GM12878 (cell line): ENCODE results near the gene CD48. TPM values are rescaled to one million over a fixed set of nuclear protein-coding genes. Genes with fewer than 3 reads are reported as not detected.

Source experiments
- ATAC-seq: fragments of 200-7000 bp; cut with Tn5 transposase; 3 replicates; pipeline ENCODE4 v1.9.1; 2020; ENCODE audit warnings: mild to moderate bottlenecking, moderate library complexity
- BruUV-seq: library from RNA; stranded (reverse); fragments of 400-500 nt; replicated peaks from 2 replicates; lab custom pipeline; 2021; lab: Mats Ljungman, UMichigan
- CTCF ChIA-PET: fragments of 300-600 bp; sonication (Branson Sonifier 250); formaldehyde crosslinking; extraction: SDS; loops from one replicate; lab custom pipeline; 2021; ENCODE audit warnings: inconsistent platforms; lab: Yijun Ruan, JAX
- POLR2A ChIA-PET: fragments of 350-600 bp; formaldehyde crosslinking; extraction: SDS; loops from one replicate; lab custom pipeline; 2021; ENCODE audit warnings: inconsistent platforms; lab: Charles Lee
- RAD21 ChIA-PET: fragments of 300-600 bp; sonication (Branson Sonifier 250); formaldehyde crosslinking; loops from one replicate; lab custom pipeline; 2023; ENCODE audit warnings: antibody characterized with exemption; ENCODE audit not compliant: unreplicated experiment; lab: Charles Lee
- SMC1A ChIA-PET: fragments of 300-600 bp; sonication (Branson Sonifier 250); formaldehyde crosslinking; loops from one replicate; lab custom pipeline; 2023; ENCODE audit not compliant: unreplicated experiment, uncharacterized antibody; lab: Charles Lee
- DNase-seq: peaks from one replicate; pipeline ENCODE4 v3.0.0-alpha.2; 2011; ENCODE audit warnings: low read depth, low spot score
- FAIRE-seq: peaks from 3 replicates; lab custom pipeline; 2011; peaks lifted over from hg19 to GRCh38; lab: Jason Lieb, UNC
- H2AFZ ChIP-seq: 2 replicates; pipeline ENCODE4 v1.6.0; 2011; ENCODE audit warnings: low read depth, low read length, control low read depth; ENCODE audit not compliant: control insufficient read depth
- H3K27ac ChIP-seq: 2 replicates; pipeline ENCODE4 v1.5.1; 2011; ENCODE audit warnings: control low read depth; ENCODE audit not compliant: control insufficient read depth, insufficient read depth
- H3K27me3 ChIP-seq, 2 experiments: replicated peaks in 1 of 2; 2 replicates each; pipeline versions ENCODE4 v1.6.0 to v1.6.1; 2011; ENCODE audit warnings: low read length in 1 of 2; ENCODE audit not compliant: control insufficient read depth in 2 of 2, insufficient read depth in 2 of 2
- H3K36me3 ChIP-seq, 2 experiments: 2 replicates each; pipeline ENCODE4 v1.5.1; 2011; ENCODE audit warnings: low read length in 1 of 2; ENCODE audit not compliant: control insufficient read depth in 2 of 2, insufficient read depth in 2 of 2
- H3K4me1 ChIP-seq: 2 replicates; pipeline ENCODE4 v1.6.1; 2011; ENCODE audit warnings: mild to moderate bottlenecking, low read length, moderate library complexity, mixed read lengths; ENCODE audit not compliant: control insufficient read depth, insufficient read depth
- H3K4me2 ChIP-seq: 2 replicates; pipeline ENCODE4 v1.6.0; 2011; ENCODE audit warnings: control low read depth; ENCODE audit not compliant: control insufficient read depth, insufficient read depth
- H3K4me3 ChIP-seq: fragments of 200-600 bp; sonication (generic); 2 replicates; pipeline ENCODE4 v1.5.1; 2016
- H3K79me2 ChIP-seq: 2 replicates; pipeline ENCODE4 v1.6.0; 2011; ENCODE audit warnings: low read length; ENCODE audit not compliant: control insufficient read depth, insufficient read depth
- H3K9ac ChIP-seq: 2 replicates; pipeline ENCODE4 v1.8.0; 2011; ENCODE audit warnings: low read length, control low read depth, mixed read lengths; ENCODE audit not compliant: control insufficient read depth, insufficient read depth
- H3K9me3 ChIP-seq: replicated peaks from 3 replicates; pipeline ENCODE4 v1.5.1; 2011; ENCODE audit warnings: mild to moderate bottlenecking, low read length; ENCODE audit not compliant: control insufficient read depth, insufficient read depth
- H4K20me1 ChIP-seq: 2 replicates; pipeline ENCODE4 v1.6.0; 2011; ENCODE audit not compliant: control insufficient read depth, insufficient read depth
- BCL11A ChIP-seq: IDR thresholded peaks from 2 replicates; pipeline ENCODE4 v1.6.1; 2011; ENCODE audit warnings: low read depth, low read length
- CBX3 ChIP-seq: fragments of 200-600 bp; sonication (generic); IDR thresholded peaks from 2 replicates; pipeline ENCODE4 v1.6.1; 2016; ENCODE audit warnings: low read depth, borderline replicate concordance
- HDAC2 ChIP-seq: fragments of 200-600 bp; sonication (generic); IDR thresholded peaks from 2 replicates; pipeline ENCODE4 v1.6.1; 2017
- IKZF1 ChIP-seq: fragments of 450-650 bp; conservative IDR thresholded peaks from 2 replicates; pipeline ENCODE4 v1.6.1; 2017; ENCODE audit warnings: antibody characterized with exemption, mild to moderate bottlenecking
- IRF4 ChIP-seq: IDR thresholded peaks from 2 replicates; pipeline ENCODE4 v1.6.1; 2011; ENCODE audit warnings: low read depth, low read length
- KLF5 ChIP-seq: fragments of 450-650 bp; IDR thresholded peaks from 2 replicates; pipeline ENCODE4 v1.6.1; 2014; ENCODE audit warnings: mild to moderate bottlenecking; ENCODE audit not compliant: partially characterized antibody
- MTA2 ChIP-seq: fragments of 450-650 bp; IDR thresholded peaks from 2 replicates; pipeline ENCODE4 v1.6.1; 2016; ENCODE audit warnings: low read depth, mild to moderate bottlenecking, moderate library complexity
- MXI1 ChIP-seq: fragments of 150-350 bp; IDR thresholded peaks from 2 replicates; pipeline ENCODE4 v1.6.1; 2011; ENCODE audit warnings: low read depth, mild to moderate bottlenecking, inconsistent platforms, low read length, improper control_type of control experiment
- MYB ChIP-seq: fragments of 150-350 bp; IDR thresholded peaks from 2 replicates; pipeline ENCODE4 v1.6.1; 2014; ENCODE audit warnings: mild to moderate bottlenecking, low read depth, low read length, borderline replicate concordance
- NFXL1 ChIP-seq: fragments of 450-650 bp; IDR thresholded peaks from 2 replicates; pipeline ENCODE4 v1.6.1; 2017; ENCODE audit warnings: antibody characterized with exemption, mild to moderate bottlenecking, borderline replicate concordance
- NR2C2 ChIP-seq: IDR thresholded peaks from 2 replicates; pipeline ENCODE4 v1.6.1; 2011; ENCODE audit warnings: borderline replicate concordance, low read depth; ENCODE audit not compliant: control insufficient read depth, insufficient read length
- RB1 ChIP-seq: fragments of 450-650 bp; formaldehyde crosslinking; IDR thresholded peaks from 2 replicates; pipeline ENCODE4 v1.6.1; 2017; ENCODE audit warnings: mild to moderate bottlenecking, borderline replicate concordance
- RELB ChIP-seq: fragments of 450-650 bp; IDR thresholded peaks from 2 replicates; pipeline ENCODE4 v1.6.1; 2017; ENCODE audit warnings: low read depth, mild to moderate bottlenecking, moderate library complexity
- SMAD5 ChIP-seq: IDR thresholded peaks from 2 replicates; pipeline ENCODE4 v1.6.1; 2016; ENCODE audit warnings: antibody characterized with exemption, low read depth
- SMC3 ChIP-seq: IDR thresholded peaks from 2 replicates; pipeline ENCODE4 v1.6.1; 2011; ENCODE audit warnings: low read length, improper control_type of control experiment, borderline replicate concordance
- SREBF2 ChIP-seq: IDR thresholded peaks from 2 replicates; pipeline ENCODE4 v1.6.1; 2012; ENCODE audit warnings: mild to moderate bottlenecking, low read length
- TCF7 ChIP-seq: IDR thresholded peaks from 2 replicates; pipeline ENCODE4 v1.6.1; 2014; ENCODE audit warnings: antibody characterized with exemption, borderline replicate concordance
- USF1 ChIP-seq: IDR thresholded peaks from 2 replicates; pipeline ENCODE4 v1.6.1; 2011; ENCODE audit warnings: borderline replicate concordance, low read depth, mild to moderate bottlenecking, moderate library complexity, mixed read lengths, low read length; ENCODE audit not compliant: insufficient read depth; ENCODE audit errors: extremely low read length
- WGBS: methylation state at CpG from one replicate; pipeline ENCODE4 v1.1.6; 2016; ENCODE audit warnings: low lambda C conversion rate; ENCODE audit not compliant: insufficient replicate concordance, insufficient coverage; ENCODE audit errors: missing lambda C conversion rate; 5-methylcytosine and 5-hydroxymethylcytosine counted together
- in situ Hi-C: fragments of 300-500 bp; cut with MboI; formaldehyde crosslinking; loops from 9 replicates; pipeline ENCODE4 v1.14.3; 2018; ENCODE audit warnings: mixed read lengths
- intact Hi-C: fragments of 100-400 bp; cut with micrococcal nuclease; formaldehyde crosslinking; loops from one replicate; pipeline ENCODE4 v1.14.2; 2022; ENCODE audit not compliant: unreplicated experiment
- polyA plus RNA-seq, 11 experiments: library from polyadenylated mRNA; depleted of rRNA in 4 of 11; unstranded in 6 of 11; stranded (reverse) in 5 of 11; fragments of >200 nt; fragmentation: Nextera tagmentation in 4 of 11; fragmentation: Illumina TruSeq in 1 of 11; extraction: Ambion mirVana in 4 of 11; extraction: Trizol in 1 of 11; gene quantifications; 1 replicate in 1 of 11; 2 replicates in 10 of 11; pipeline versions ENCODE4 v1.2.1 to v1.2.3, GENCODE V29; 2011 to 2016; ENCODE audit warnings: inconsistent platforms in 2 of 11, missing spikeins in 2 of 11, low read depth in 1 of 11
- total RNA-seq, 4 experiments: library from RNA; depleted of rRNA in 3 of 4; stranded (reverse); fragments of >200 nt in 3 of 4; fragmentation: Illumina TruSeq in 1 of 4; extraction: Trizol in 1 of 4; gene quantifications; 2 replicates each; pipeline versions ENCODE4 v1.2.1 to v1.2.3, GENCODE V29; 2013 to 2021
- TF ChIP-seq, protein P1 (sequence below): IDR thresholded peaks from 2 replicates; pipeline ENCODE4 v1.6.1; 2011; ENCODE audit warnings: low read depth, low read length, improper control_type of control experiment, borderline replicate concordance

The CD48 gene
- total and polyA plus RNA-seq, 10 of the 15 experiments (the other 5 are each of a cell fraction or from before 2014, with no cell fraction given) = 302 to 1,315 (median 430) TPM

- SMC1A ChIA-PET = interaction anchor here (0.6 to 7.1 kb wide), 12 partner anchors 8 to 346 kb away, joined by 3 to 149 read pairs (median 4); no protein-coding TSS in a partner anchor
- intact Hi-C loops = no loop called here
Observed at GRCh38 chr1:160716013-160716412, 4.4 kb upstream of the CD48 start.

More at GRCh38 chr1:160716013-160716412, 4.4 kb upstream of the CD48 start:
- WGBS = 92% methylated on average over 1 of the region's 1 CpG
- ATAC-seq = no peak
- Histone ChIP-seq H3K9me3 (no peaks in the 10 kb centered on the region), H3K27ac (no peak overlapping the region), H3K79me2 (peaks cover 23% of the 10 kb centered on the region), H3K36me3 (no peaks in the 10 kb centered on the region), H3K4me3 (no peak overlapping the region), H3K27me3 (no peaks in the 10 kb centered on the region), H3K4me2 (no peak overlapping the region), H3K4me1 (peaks cover 18% of the 10 kb centered on the region), H2AFZ (no peak overlapping the region), H3K9ac (no peak overlapping the region), H4K20me1 (no peaks in the 10 kb centered on the region)
- in situ Hi-C loops = no loop called here
- TF ChIP-seq TCF7 (no peak), RELB (no peak), MYB (no peak), NR2C2 (no peak), HDAC2 (no peak), BCL11A (no peak), SMAD5 (no peak), IRF4 (no peak), RB1 (no peak), MXI1 (no peak), USF1 (no peak), SREBF2 (no peak), NFXL1 (no peak), KLF5 (no peak), MTA2 (no peak), SMC3 (no peak), CBX3 (no peak), IKZF1 (no peak)
- TF ChIP-seq, protein P1, sequence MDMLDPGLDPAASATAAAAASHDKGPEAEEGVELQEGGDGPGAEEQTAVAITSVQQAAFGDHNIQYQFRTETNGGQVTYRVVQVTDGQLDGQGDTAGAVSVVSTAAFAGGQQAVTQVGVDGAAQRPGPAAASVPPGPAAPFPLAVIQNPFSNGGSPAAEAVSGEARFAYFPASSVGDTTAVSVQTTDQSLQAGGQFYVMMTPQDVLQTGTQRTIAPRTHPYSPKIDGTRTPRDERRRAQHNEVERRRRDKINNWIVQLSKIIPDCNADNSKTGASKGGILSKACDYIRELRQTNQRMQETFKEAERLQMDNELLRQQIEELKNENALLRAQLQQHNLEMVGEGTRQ = no peak
- FAIRE-seq = no peak
- POLR2A ChIA-PET = interaction anchor here (0.6 to 5.8 kb wide), 4 partner anchors 9 to 110 kb away, joined by 3 to 73 read pairs (median 4); no protein-coding TSS in a partner anchor
- RAD21 ChIA-PET = interaction anchor here (0.9 to 2.7 kb wide), 6 partner anchors 10 to 238 kb away, joined by 3 to 26 read pairs (median 6); partner anchors contain the start of gene ITLN2
- no peak for DNase-seq
- BruUV-seq = no TSS peak
- CTCF ChIA-PET = interaction anchor here (1.0 to 6.8 kb wide), 11 partner anchors 8 to 287 kb away, joined by 3 to 102 read pairs (median 5); no protein-coding TSS in a partner anchor
